Neural progenitor cell (in vitro differentiated cells): ENCODE data around the gene ZSCAN2.

Experiments used
- CTCF ChIP-seq: fragments of 200-600 bp; sonication (generic); IDR thresholded peaks from 2 replicates; pipeline ENCODE4 v1.5.1; 2017; ENCODE audit warnings: antibody characterized with exemption, mild to moderate bottlenecking
- EZH2 ChIP-seq: fragments of 200-600 bp; sonication (generic); IDR thresholded peaks from 2 replicates; pipeline ENCODE4 v1.6.1; 2017; ENCODE audit warnings: antibody characterized with exemption, mild to moderate bottlenecking, moderate library complexity

DNA sequence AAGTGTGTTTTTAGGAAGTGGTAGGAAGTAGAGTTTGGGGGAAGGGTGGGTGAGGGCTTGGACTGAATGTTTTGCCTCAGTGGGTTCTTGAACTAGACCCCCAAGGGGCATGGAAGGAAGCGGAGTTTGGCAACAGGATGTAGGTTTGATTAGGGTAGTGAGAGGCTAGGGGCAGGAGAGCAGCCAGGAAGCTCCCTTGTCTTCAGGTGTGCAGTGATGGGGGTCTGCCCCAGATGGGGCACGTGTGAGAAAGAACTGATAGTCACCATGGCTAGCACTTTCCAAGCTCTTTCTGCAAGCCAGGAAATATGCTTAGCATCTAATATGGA is 4.7 kb downstream of the ZSCAN2 start:
- TF ChIP-seq EZH2 (no peak), CTCF (no peak)
